ENCODE measurements around the gene AVEN.

AVEN gene

DNA sequence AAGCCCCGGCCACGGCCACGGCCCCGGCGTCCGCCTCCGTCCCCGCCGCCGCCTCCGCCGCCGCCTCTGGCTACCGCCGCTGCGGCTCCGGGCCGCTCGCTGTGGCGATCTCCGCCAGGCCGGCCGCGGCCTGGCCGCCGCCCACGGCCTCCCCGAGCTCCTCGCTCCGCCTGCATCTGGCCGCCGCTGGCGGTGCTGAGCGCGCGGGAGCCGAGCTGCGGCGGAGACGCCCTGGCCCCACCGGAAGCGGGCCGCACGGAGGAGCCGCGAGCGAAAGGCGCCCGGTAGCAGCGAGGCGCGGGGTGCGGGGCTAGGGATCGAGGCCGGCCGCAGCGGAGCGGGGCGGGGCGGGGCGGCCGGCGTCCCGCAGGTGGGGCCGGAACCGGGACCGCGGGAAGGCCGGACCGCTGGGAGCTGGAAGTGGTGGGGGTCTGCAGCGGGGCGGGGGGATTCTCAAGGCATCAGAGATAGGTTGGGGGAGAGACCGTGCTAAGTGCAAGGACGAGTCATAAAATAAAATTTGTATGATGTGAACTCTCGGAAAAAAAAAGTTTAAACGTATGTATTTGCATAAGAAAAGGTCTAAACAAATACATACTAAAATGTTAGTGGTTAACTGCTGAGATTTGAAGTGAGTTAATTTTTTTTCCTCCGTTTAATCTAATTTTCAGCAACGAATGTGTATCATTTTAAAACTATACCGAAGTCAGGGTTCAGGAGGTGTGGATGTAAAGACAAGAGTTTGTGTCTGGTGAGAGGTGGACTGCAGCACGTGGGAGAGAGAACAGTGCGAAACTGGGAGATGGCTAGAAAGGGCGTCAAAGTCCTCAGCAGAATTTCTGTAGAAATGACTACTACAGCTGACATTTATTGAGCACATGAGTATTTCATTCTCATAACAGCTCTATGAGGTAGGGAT lies at the start of gene AVEN:
Gene AVEN (minus strand): TSS at position 334 of the 919 bp plus-strand sequence. CDS start 158 bp downstream, at position 176.
- Histone ChIP-seq H3K4me3 (ENCODE audit: low read length) (peak within 1 kb of the TSS; percentile 89), H3K9me2 (replicated peaks; ENCODE audit: control insufficient read depth, low read length) (no peaks in the 10 kb centered on the region), H4K20me1 (ENCODE audit: control insufficient read depth, insufficient read depth, low read depth, low read length) (no peaks in the 10 kb centered on the region), H3K36me3 (ENCODE audit: control insufficient read depth, low read length) (no peaks in the 10 kb centered on the region), H3F3A (ENCODE audit: control insufficient read depth, insufficient read depth) (peaks cover 5% of the 10 kb centered on the region; the same call in 1 of the 2 replicates), H3K79me2 (ENCODE audit: control insufficient read depth, low read length) (peaks cover 28% of the 10 kb centered on the region), H3K9me3 (ENCODE audit: control insufficient read depth, insufficient read depth, low read length) (no peaks in the 10 kb centered on the region), H3K4me1 (ENCODE audit: control insufficient read depth, low read length) (peaks cover 14% of the 10 kb centered on the region), H3K4me2 (ENCODE audit: low read length) (peak within 1 kb of the TSS; percentile 67), H3K27me3 (ENCODE audit: control insufficient read depth, low read length) (no peaks in the 10 kb centered on the region), H3K27ac (ENCODE audit: low read depth, low read length) (peak within 1 kb of the TSS; percentile 50)
- TF ChIP-seq, protein P1, sequence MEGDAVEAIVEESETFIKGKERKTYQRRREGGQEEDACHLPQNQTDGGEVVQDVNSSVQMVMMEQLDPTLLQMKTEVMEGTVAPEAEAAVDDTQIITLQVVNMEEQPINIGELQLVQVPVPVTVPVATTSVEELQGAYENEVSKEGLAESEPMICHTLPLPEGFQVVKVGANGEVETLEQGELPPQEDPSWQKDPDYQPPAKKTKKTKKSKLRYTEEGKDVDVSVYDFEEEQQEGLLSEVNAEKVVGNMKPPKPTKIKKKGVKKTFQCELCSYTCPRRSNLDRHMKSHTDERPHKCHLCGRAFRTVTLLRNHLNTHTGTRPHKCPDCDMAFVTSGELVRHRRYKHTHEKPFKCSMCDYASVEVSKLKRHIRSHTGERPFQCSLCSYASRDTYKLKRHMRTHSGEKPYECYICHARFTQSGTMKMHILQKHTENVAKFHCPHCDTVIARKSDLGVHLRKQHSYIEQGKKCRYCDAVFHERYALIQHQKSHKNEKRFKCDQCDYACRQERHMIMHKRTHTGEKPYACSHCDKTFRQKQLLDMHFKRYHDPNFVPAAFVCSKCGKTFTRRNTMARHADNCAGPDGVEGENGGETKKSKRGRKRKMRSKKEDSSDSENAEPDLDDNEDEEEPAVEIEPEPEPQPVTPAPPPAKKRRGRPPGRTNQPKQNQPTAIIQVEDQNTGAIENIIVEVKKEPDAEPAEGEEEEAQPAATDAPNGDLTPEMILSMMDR (IDR thresholded peaks at IDR 0.05; ENCODE audit: low read depth, low read length, poor library complexity, severe bottlenecking): no peak
- TF ChIP-seq EZH2phosphoT487 (IDR thresholded peaks at IDR 0.05; ENCODE audit: borderline replicate concordance, low read length): no peak

DNA sequence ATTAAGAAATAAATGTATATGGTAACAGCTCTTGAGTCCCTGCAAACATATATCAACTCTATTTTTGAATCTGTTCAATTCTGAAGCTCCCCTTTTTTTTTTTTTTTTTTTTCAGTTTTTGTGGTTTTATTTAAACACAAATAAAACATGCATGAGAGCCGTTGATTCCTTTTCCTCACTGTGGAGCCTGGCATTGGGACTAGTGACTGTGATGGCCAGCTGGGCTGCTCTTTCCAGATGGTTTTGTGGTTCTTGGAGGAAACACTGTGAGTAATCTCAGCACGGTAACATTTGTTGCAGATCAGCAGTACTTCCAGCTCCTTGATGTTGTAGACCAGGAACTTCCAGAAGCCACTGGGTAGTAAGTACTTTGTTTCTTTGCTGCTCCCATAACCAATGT lies 46.7 kb upstream of the AVEN start:
- Histone ChIP-seq H3K36me3 (ENCODE audit: control insufficient read depth, low read length) (peaks cover 51% of the 10 kb centered on the region), H3K9me3 (ENCODE audit: control insufficient read depth, insufficient read depth, low read length) (no peaks in the 10 kb centered on the region), H3K79me2 (ENCODE audit: control insufficient read depth, low read length) (0 out of 2 replicates have a peak, but pooled peaks cover under 1% of the 10 kb centered on the region), H3K27ac (ENCODE audit: low read depth, low read length) (no peak overlapping the region), H4K20me1 (ENCODE audit: control insufficient read depth, insufficient read depth, low read depth, low read length) (no peaks in the 10 kb centered on the region), H3K4me1 (ENCODE audit: control insufficient read depth, low read length) (no peaks in the 10 kb centered on the region), H3K9me2 (replicated peaks; ENCODE audit: control insufficient read depth, low read length) (no peaks in the 10 kb centered on the region), H3K4me3 (ENCODE audit: low read length) (no peak overlapping the region), H3K27me3 (ENCODE audit: control insufficient read depth, low read length) (no peaks in the 10 kb centered on the region), H3K4me2 (ENCODE audit: low read length) (no peak overlapping the region), H3F3A (ENCODE audit: control insufficient read depth, insufficient read depth) (peaks cover 3% of the 10 kb centered on the region; the same call in 1 of the 2 replicates)
- TF ChIP-seq, protein P1 (IDR thresholded peaks at IDR 0.05; ENCODE audit: low read depth, low read length, poor library complexity, severe bottlenecking): no peak
- TF ChIP-seq EZH2phosphoT487 (IDR thresholded peaks at IDR 0.05; ENCODE audit: borderline replicate concordance, low read length): no peak

DNA sequence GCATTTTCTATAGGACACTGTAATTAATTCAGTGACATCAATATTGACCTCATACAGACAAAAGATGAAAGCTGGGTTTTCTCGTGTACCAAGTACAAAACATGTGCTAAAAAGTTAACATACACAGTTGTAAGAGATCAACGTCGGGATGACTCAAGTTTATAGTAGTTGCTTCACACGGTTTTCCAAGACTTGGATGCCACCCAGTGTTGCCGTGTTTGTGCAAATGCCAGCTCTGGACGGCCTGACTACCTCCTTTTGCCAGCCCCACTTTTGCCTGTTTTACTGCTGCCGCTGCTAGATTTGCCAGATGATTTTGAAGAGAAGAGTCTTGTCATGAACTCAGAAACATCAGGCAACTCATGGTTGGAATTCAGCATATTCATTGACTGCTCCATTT lies 45.1 kb upstream of the AVEN start:
- peaks cover 40% of the 10 kb centered on the region for H3K36me3 ChIP-seq (ENCODE audit: control insufficient read depth, low read length)

More for the DNA sequence above, 45.1 kb upstream of the AVEN start:
- Histone ChIP-seq H3K27me3 (ENCODE audit: control insufficient read depth, low read length) (no peaks in the 10 kb centered on the region), H4K20me1 (ENCODE audit: control insufficient read depth, insufficient read depth, low read depth, low read length) (no peaks in the 10 kb centered on the region), H3K4me3 (ENCODE audit: low read length) (no peak overlapping the region), H3K79me2 (ENCODE audit: control insufficient read depth, low read length) (no peaks in the 10 kb centered on the region), H3K27ac (ENCODE audit: low read depth, low read length) (no peak overlapping the region), H3K9me3 (ENCODE audit: control insufficient read depth, insufficient read depth, low read length) (no peaks in the 10 kb centered on the region), H3K4me2 (ENCODE audit: low read length) (no peak overlapping the region), H3K9me2 (replicated peaks; ENCODE audit: control insufficient read depth, low read length) (no peaks in the 10 kb centered on the region), H3K4me1 (ENCODE audit: control insufficient read depth, low read length) (no peaks in the 10 kb centered on the region), H3F3A (ENCODE audit: control insufficient read depth, insufficient read depth) (no peaks in the 10 kb centered on the region; the same call in 1 of the 2 replicates)
- TF ChIP-seq, protein P1 (IDR thresholded peaks at IDR 0.05; ENCODE audit: low read depth, low read length, poor library complexity, severe bottlenecking): no peak
- TF ChIP-seq EZH2phosphoT487 (IDR thresholded peaks at IDR 0.05; ENCODE audit: borderline replicate concordance, low read length): no peak
